Measurements from ENCODE around the gene DSCAM. TPM values are rescaled to one million over a fixed set of nuclear protein-coding genes. Genes with fewer than 3 reads are reported as not detected.

The DSCAM gene
- total RNA-seq, 1 donor from 2014 or later: 2.7 TPM

DNA sequence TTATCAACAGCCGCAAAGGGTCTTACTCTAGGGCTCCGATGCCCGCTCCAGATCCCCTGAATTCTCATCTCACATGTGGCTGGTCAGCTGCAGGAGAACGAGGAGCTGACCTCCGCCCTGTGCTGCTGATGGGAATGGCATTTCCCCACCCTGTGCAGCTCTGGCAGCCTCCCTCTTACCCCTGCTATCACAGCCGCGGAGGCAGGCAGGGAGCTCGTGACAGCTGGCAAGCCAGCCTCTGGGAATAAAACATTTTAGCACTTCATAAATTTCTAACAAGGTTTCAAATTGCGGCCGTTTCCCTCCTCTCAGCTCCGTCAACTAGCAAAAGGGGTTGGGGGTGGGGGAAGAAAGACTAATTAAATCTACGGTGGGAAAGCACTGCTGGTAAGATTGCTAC lies 81.1 kb downstream of the DSCAM start:
- H3K4me3 Mint-ChIP-seq (ENCODE audit: low read depth): no peak overlapping the region
- no peak overlapping the region for H3K27ac Mint-ChIP-seq
- H3K36me3 Mint-ChIP-seq (ENCODE audit: insufficient read depth): no peaks in the 10 kb centered on the region
- no peak for DNase-seq (ENCODE audit: low spot score, unreplicated experiment)
- peaks cover 2% of the 10 kb centered on the region for H3K27me3 Mint-ChIP-seq
- H3K9me3 Mint-ChIP-seq (ENCODE audit: low read depth): peaks cover 4% of the 10 kb centered on the region
- H3K4me1 Mint-ChIP-seq (ENCODE audit: low read depth): no peaks in the 10 kb centered on the region
- no peak for TF ChIP-seq CTCF (IDR thresholded peaks at IDR 0.05; ENCODE audit: unreplicated experiment)

- H3K9me3 Mint-ChIP-seq (ENCODE audit: low read depth): peaks cover 4% of the 10 kb centered on the region
- no peaks in the 10 kb centered on the region for H3K36me3 Mint-ChIP-seq (ENCODE audit: insufficient read depth)
- DNase-seq (ENCODE audit: low spot score, unreplicated experiment): no peak
- no peak overlapping the region for H3K27ac Mint-ChIP-seq
- no peak for TF ChIP-seq CTCF (IDR thresholded peaks at IDR 0.05; ENCODE audit: unreplicated experiment)
- H3K27me3 Mint-ChIP-seq: no peaks in the 10 kb centered on the region
- H3K4me1 Mint-ChIP-seq (ENCODE audit: low read depth): no peaks in the 10 kb centered on the region
- H3K4me3 Mint-ChIP-seq (ENCODE audit: low read depth): no peak overlapping the region
These were observed 86.1 kb downstream of the DSCAM start for GRCh38 chr21:40760821-40761220.

DNA sequence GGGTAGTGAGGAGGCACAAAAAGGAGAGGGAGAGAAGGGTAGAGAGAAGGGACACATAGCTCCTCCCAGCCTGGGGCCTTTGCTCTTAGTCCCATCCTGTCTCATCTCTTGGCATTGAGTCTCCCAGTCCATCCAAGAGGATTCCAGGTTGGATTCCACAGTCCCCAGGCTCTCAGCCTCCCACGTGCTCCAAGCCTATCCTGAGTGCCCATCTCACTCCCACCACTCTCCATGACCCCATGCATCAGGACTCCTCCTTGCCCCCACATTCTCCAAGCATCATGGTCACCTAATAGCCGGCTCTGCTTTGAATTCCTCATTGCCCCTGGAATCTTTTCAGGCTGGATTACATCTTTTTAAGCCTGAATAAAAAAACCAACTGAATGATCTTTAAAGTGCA lies 87.9 kb downstream of the DSCAM start:
- no peaks in the 10 kb centered on the region for H3K4me1 Mint-ChIP-seq (ENCODE audit: low read depth)

DNA sequence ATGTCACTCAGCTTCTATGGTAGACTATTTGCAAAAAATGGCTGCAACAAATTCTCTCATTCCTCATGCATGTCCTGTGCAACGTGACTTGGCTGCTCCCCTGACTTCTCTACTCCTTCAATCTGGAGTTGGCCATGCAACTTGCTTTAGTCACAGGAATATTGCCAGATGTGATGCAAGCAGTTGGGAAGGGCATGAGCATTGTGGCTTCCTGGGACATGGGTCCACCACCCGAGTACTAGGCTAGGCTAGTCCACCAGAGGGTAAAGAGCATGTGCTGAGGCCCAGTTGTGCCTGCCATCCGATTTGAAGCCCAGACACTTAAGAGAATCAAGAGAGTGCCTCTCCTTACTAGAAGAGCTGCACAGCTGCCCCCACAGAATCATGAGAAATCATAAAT lies 89.6 kb downstream of the DSCAM start:
- H3K4me3 Mint-ChIP-seq (ENCODE audit: low read depth): no peak overlapping the region
- no peaks in the 10 kb centered on the region for H3K36me3 Mint-ChIP-seq (ENCODE audit: insufficient read depth)
- no peaks in the 10 kb centered on the region for H3K4me1 Mint-ChIP-seq (ENCODE audit: low read depth)
- H3K27ac Mint-ChIP-seq: no peak overlapping the region
- H3K27me3 Mint-ChIP-seq: peaks cover 3% of the 10 kb centered on the region
- H3K9me3 Mint-ChIP-seq (ENCODE audit: low read depth): no peaks in the 10 kb centered on the region
- TF ChIP-seq CTCF (IDR thresholded peaks at IDR 0.05; ENCODE audit: unreplicated experiment): no peak
- DNase-seq (ENCODE audit: low spot score, unreplicated experiment): no peak

More for the DNA sequence above, 87.9 kb downstream of the DSCAM start:
- peaks cover 3% of the 10 kb centered on the region for H3K27me3 Mint-ChIP-seq
- DNase-seq (ENCODE audit: low spot score, unreplicated experiment): no peak
- H3K27ac Mint-ChIP-seq: no peak overlapping the region
- no peaks in the 10 kb centered on the region for H3K36me3 Mint-ChIP-seq (ENCODE audit: insufficient read depth)
- H3K9me3 Mint-ChIP-seq (ENCODE audit: low read depth): peaks cover 4% of the 10 kb centered on the region
- no peak overlapping the region for H3K4me3 Mint-ChIP-seq (ENCODE audit: low read depth)
- no peak for TF ChIP-seq CTCF (IDR thresholded peaks at IDR 0.05; ENCODE audit: unreplicated experiment)

DNA sequence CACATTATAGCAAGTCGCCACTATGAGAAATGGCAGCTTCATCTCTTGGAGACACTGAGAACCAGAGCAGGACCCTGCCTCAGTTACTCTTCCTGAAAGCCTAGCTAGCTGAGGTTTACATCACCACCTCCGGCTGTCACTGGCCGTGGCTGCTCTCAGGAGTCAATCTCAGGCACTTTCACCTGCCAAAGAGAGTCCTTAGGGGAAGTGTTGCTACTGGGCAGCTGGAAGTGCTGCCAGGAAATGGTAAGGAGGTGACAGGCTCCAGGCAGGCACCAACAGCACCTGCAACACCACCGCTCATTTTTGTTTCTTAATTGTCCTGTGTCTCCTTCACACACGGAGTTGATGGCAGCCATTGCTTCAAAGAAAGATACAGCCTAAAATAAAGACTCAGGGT lies 92.5 kb downstream of the DSCAM start:
- no peak for DNase-seq (ENCODE audit: low spot score, unreplicated experiment)
- Mint-ChIP-seq H3K27ac (no peak overlapping the region), H3K4me3 (ENCODE audit: low read depth) (no peak overlapping the region), H3K4me1 (ENCODE audit: low read depth) (no peaks in the 10 kb centered on the region), H3K36me3 (ENCODE audit: insufficient read depth) (no peaks in the 10 kb centered on the region), H3K9me3 (ENCODE audit: low read depth) (no peaks in the 10 kb centered on the region), H3K27me3 (peaks cover 3% of the 10 kb centered on the region)
- TF ChIP-seq CTCF (IDR thresholded peaks at IDR 0.05; ENCODE audit: unreplicated experiment): no peak
